A673 (cell line): ENCODE data around the gene HDAC3.

Source experiments
- CTCF ChIP-seq: fragments of 300-800, 200-600 bp; sonication (generic); conservative IDR thresholded peaks from 2 replicates; pipeline ENCODE4 v1.5.1; 2017; ENCODE audit warnings: low read depth, mild to moderate bottlenecking, antibody characterized with exemption, low read length, moderate library complexity, mixed read lengths
- EZH2 ChIP-seq: fragments of 200-600 bp; sonication (generic); IDR thresholded peaks from 2 replicates; pipeline ENCODE4 v1.6.1; 2017; ENCODE audit warnings: borderline replicate concordance, low read depth, mild to moderate bottlenecking, mixed read lengths, antibody characterized with exemption, low read length; ENCODE audit not compliant: poor library complexity, severe bottlenecking

- TF ChIP-seq CTCF (no peak), EZH2 (no peak)
Measured at GRCh38 chr5:141657404-141657803, 20.8 kb upstream of the HDAC3 start.
